ENCODE data around the gene TBC1D19.
"Not testable (repeated sequence)": the region's sequence is repeated elsewhere in the genome, so short reads cannot be mapped to it uniquely, and the experiment has no call there.

Gene TBC1D19

GRCh38 chr4:26663888-26664287 is 80.0 kb downstream of the TBC1D19 start:
- TF ChIP-seq MYC (IDR thresholded peaks at IDR 0.05; ENCODE audit: low read depth, low read length) = no peak
- TF ChIP-seq POLR2A (IDR thresholded peaks at IDR 0.05; ENCODE audit: extremely low read depth, insufficient read length) = no peak
- no peak overlapping the region for H3K4me3 ChIP-seq (ENCODE audit: low read depth, low read length)
- DNase-seq (ENCODE audit: low read depth) = no peak

GRCh38 chr4:26670903-26671537 is 87.1 kb downstream of the TBC1D19 start:
- DNase-seq (ENCODE audit: low read depth) = no peak
- no peak overlapping the region for H3K4me3 ChIP-seq (ENCODE audit: low read depth, low read length)
- TF ChIP-seq POLR2A (IDR thresholded peaks at IDR 0.05; ENCODE audit: extremely low read depth, insufficient read length) (no peak), CTCF (IDR thresholded peaks at IDR 0.05; ENCODE audit: low read depth, low read length) (no peak), MAX (IDR thresholded peaks at IDR 0.05; ENCODE audit: low read depth, low read length) (no peak), MYC (IDR thresholded peaks at IDR 0.05; ENCODE audit: low read depth, low read length) (no peak)

- not testable (repeated sequence) for DNase-seq (ENCODE audit: low read depth); H3K4me3 ChIP-seq (ENCODE audit: low read depth, low read length)
These were observed 95.3 kb downstream of the TBC1D19 start for GRCh38 chr4:26679040-26679695.

- DNase-seq (ENCODE audit: low read depth) = no peak
- no peak overlapping the region for H3K4me3 ChIP-seq (ENCODE audit: low read depth, low read length)
- TF ChIP-seq MYC (IDR thresholded peaks at IDR 0.05; ENCODE audit: low read depth, low read length) = no peak
- no peak for TF ChIP-seq POLR2A (IDR thresholded peaks at IDR 0.05; ENCODE audit: extremely low read depth, insufficient read length)
- no peak for TF ChIP-seq MAX (IDR thresholded peaks at IDR 0.05; ENCODE audit: low read depth, low read length)
- TF ChIP-seq CTCF (IDR thresholded peaks at IDR 0.05; ENCODE audit: low read depth, low read length) = no peak
These were observed 98.6 kb downstream of the TBC1D19 start for GRCh38 chr4:26682436-26682835.

- no peak for DNase-seq (ENCODE audit: low read depth)
- no peak overlapping the region for H3K4me3 ChIP-seq (ENCODE audit: low read depth, low read length)
- TF ChIP-seq MYC (IDR thresholded peaks at IDR 0.05; ENCODE audit: low read depth, low read length) (no peak), CTCF (IDR thresholded peaks at IDR 0.05; ENCODE audit: low read depth, low read length) (no peak), MAX (IDR thresholded peaks at IDR 0.05; ENCODE audit: low read depth, low read length) (no peak), POLR2A (IDR thresholded peaks at IDR 0.05; ENCODE audit: extremely low read depth, insufficient read length) (no peak)
These were observed 101.4 kb downstream of the TBC1D19 start for GRCh38 chr4:26685250-26685649.

- H3K4me3 ChIP-seq (ENCODE audit: low read depth, low read length) = no peak overlapping the region
- DNase-seq (ENCODE audit: low read depth) = no peak
- TF ChIP-seq CTCF (IDR thresholded peaks at IDR 0.05; ENCODE audit: low read depth, low read length) (no peak), MYC (IDR thresholded peaks at IDR 0.05; ENCODE audit: low read depth, low read length) (no peak), POLR2A (IDR thresholded peaks at IDR 0.05; ENCODE audit: extremely low read depth, insufficient read length) (no peak), MAX (IDR thresholded peaks at IDR 0.05; ENCODE audit: low read depth, low read length) (no peak)
These were observed 103.8 kb downstream of the TBC1D19 start for GRCh38 chr4:26687728-26688127.

GRCh38 chr4:26690506-26690905 is 106.6 kb downstream of the TBC1D19 start:
- TF ChIP-seq MYC (IDR thresholded peaks at IDR 0.05; ENCODE audit: low read depth, low read length) = no peak
- no peak for TF ChIP-seq POLR2A (IDR thresholded peaks at IDR 0.05; ENCODE audit: extremely low read depth, insufficient read length)
- TF ChIP-seq CTCF (IDR thresholded peaks at IDR 0.05; ENCODE audit: low read depth, low read length) = no peak
- no peak for TF ChIP-seq MAX (IDR thresholded peaks at IDR 0.05; ENCODE audit: low read depth, low read length)
- no peak for DNase-seq (ENCODE audit: low read depth)
- no peak overlapping the region for H3K4me3 ChIP-seq (ENCODE audit: low read depth, low read length)
